Stimulated activated naive CD4-positive, alpha-beta T cell treated with Interleukin-2 at 50 U/mL for 16 hours (primary cell): Measurements from ENCODE around the gene CD320.
"Not testable (repeated sequence)": the region's sequence is repeated elsewhere in the genome, so short reads cannot be mapped to it uniquely, and the experiment has no call there.

Source experiments
- DNase-seq: peaks from one replicate; lab custom pipeline; 2025; lab: John Stamatoyannopoulos, UW

The CD320 gene

GRCh38 chr19:8333767-8334457 is 25.8 kb upstream of the CD320 start:
- DNase-seq, result no peak

GRCh38 chr19:8332976-8333766 is 25.0 kb upstream of the CD320 start:
- no peak for DNase-seq

- no peak for DNase-seq
These were observed 23.2 kb upstream of the CD320 start for GRCh38 chr19:8331263-8331845.

GRCh38 chr19:8329996-8330395 is 21.8 kb upstream of the CD320 start:
- DNase-seq, result no peak

GRCh38 chr19:8325454-8325853 is 17.3 kb upstream of the CD320 start:
- no peak for DNase-seq

- no peak for DNase-seq
These were observed 16.3 kb upstream of the CD320 start for GRCh38 chr19:8324186-8325050.

GRCh38 chr19:8323781-8324185 is 15.6 kb upstream of the CD320 start:
- DNase-seq, result no peak

- no peak for DNase-seq
These were observed 14.5 kb upstream of the CD320 start for GRCh38 chr19:8322638-8322997.

GRCh38 chr19:8321986-8322637 is 14.0 kb upstream of the CD320 start:
- no peak for DNase-seq

- peak; percentile 94 for DNase-seq
These were observed 13.2 kb upstream of the CD320 start, which contains the start of the genes NDUFA7 and RPS28 for GRCh38 chr19:8321067-8321985. TSS of gene NDUFA7 (minus strand) at chr19:8321375. CDS start at chr19:8321358, 17 bp downstream. TSS of gene RPS28 (plus strand) at chr19:8321496. CDS start at chr19:8321531, 35 bp downstream.

GRCh38 chr19:8320564-8321066 is 12.5 kb upstream of the CD320 start:
- DNase-seq, result no peak

- no peak for DNase-seq
These were observed 11.8 kb upstream of the CD320 start for GRCh38 chr19:8319807-8320520.

- DNase-seq, result not testable (repeated sequence)
These were observed 10.7 kb upstream of the CD320 start for GRCh38 chr19:8318835-8319234.

- DNase-seq, result no peak
These were observed 8.4 kb upstream of the CD320 start for GRCh38 chr19:8316351-8317125.

- not testable (repeated sequence) for DNase-seq
These were observed 7.0 kb upstream of the CD320 start for GRCh38 chr19:8314981-8315640.

- no peak for DNase-seq
These were observed 3.5 kb upstream of the CD320 start for GRCh38 chr19:8311461-8312260.

- DNase-seq, result no peak
These were observed 2.3 kb upstream of the CD320 start for GRCh38 chr19:8310342-8311055.
